HG03432 (cell line): ENCODE data around the gene RPL10.
A peak's percentile ranks its signal among the peaks of the same experiment; 100 is the strongest.

Source experiments
- ATAC-seq: cut with Tn5 transposase; IDR thresholded peaks from one replicate; pipeline ENCODE4 v1.9.1; 2021; ENCODE audit warnings: mild to moderate bottlenecking, moderate library complexity; ENCODE audit not compliant: unreplicated experiment

Gene RPL10

DNA sequence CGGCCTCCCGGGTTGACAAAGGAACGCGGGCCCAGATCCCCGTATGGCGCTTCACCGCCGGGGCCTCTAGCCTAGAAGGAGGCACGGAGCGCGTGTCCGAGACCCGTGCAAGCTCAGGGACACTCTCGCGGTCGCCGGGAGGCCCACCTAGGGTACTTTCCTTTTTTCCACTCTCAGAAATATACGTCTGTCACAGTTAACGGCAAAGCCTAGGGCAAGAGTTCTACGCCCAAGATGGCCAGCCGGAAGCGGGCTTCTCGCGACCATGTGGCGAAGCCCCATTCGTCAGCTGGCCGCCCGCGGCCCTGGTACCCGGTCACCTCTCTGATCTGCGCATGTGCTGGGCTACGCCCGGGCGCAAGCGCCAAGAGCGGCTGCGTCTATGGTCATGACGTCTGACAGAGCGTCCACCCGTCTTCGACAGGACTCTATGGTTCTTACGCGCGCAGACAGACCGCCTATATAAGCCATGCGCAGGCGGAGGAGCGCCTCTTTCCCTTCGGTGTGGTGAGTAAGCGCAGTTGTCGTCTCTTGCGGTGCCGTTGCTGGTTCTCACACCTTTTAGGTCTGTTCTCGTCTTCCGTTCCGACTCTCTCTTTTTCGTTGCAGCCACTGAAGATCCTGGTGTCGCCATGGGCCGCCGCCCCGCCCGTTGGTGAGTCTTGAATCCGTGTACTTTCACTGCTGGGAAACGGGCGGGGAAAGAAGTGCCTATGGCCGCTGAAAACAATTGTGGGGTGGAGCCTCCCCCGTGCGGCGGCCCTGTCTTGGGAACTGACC lies at the start of gene RPL10:
RPL10 (plus strand) TSS at position 490 of the 780 bp plus-strand sequence; CDS start at position 633, 143 bp downstream.
- peak; percentile 84 for ATAC-seq

- ATAC-seq: no peak
Measured at GRCh38 chrX:154348646-154349358, 49.4 kb upstream of the RPL10 start.

GRCh38 chrX:154349359-154349935 lies 48.7 kb upstream of the RPL10 start:
- no peak for ATAC-seq

- ATAC-seq: no peak
Measured at GRCh38 chrX:154349979-154350378, 48.2 kb upstream of the RPL10 start.

- no peak for ATAC-seq
Measured at GRCh38 chrX:154350429-154351182, 47.6 kb upstream of the RPL10 start.

- no peak for ATAC-seq
Measured at GRCh38 chrX:154351183-154352011, 46.8 kb upstream of the RPL10 start.

DNA sequence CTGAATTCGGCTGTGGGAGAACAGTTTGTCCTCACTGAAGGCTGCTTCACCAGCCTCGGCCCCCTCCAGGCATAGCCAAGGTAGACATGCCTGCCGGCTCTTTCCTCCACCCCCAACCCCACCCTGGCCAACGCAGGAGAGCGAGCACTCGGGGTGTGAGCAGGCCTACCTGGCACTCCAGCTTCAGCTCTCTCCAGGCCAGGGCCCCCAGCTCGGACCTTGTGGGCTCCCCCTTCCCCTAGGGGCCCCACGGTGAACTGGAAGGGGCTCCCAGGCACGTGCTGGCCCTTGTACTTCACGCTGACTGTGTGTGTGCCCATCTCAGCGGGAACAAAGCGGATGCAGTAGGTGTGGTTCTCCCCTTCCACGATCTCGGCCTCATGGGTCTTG lies 46.2 kb upstream of the RPL10 start:
- no peak for ATAC-seq

DNA sequence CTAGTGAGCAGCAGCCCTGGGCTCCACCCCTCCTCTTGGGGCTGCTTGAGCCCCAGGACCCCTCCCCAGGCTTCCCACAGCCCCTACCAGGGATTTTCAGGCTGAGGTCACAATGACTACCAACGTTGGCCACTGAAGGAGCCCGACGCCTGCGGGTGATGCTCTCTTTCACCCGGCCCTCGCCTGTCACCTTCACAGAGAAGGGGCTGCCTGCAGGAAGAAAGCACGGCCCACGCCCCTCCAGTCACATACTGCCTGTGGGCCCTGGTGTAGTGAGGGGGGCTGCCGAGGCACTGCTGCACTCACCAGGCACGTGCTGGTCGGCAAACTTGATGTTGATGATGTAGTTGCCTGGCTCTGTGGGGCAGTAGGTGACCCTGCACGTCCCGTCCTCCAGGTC lies 45.7 kb upstream of the RPL10 start:
- ATAC-seq: no peak

DNA sequence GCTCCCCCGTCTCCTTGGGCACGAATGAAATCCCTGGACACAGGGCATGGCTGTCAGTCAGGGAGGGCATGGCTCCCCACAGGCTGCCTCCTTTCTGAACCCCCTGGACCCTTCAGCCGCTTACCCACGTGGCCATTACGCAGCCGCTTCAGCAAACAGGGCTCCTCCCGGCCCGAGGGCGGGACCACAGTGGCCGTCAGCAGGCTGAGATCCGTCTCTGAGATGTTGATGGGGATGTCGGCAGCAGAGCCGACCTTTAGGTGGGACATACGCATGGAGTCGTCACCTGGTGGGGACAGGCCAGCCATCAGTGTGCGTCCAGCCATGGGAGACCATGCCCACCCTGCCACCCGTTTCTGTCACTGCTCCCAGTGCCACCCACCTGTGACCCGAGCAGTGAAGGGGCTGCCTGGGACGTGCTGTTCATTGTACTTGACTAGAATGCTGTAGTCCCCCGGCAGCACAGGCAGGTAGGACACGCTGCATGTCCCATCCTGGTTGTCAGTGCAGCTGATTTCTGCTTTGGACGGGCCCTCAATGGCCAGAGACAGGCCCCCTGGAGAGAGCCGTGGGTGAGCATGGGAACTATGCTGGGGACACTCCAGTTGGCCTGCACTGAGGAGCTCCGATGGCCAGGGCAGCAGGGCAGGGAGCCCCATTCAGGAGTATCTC lies 44.9 kb upstream of the RPL10 start:
- no peak for ATAC-seq

DNA sequence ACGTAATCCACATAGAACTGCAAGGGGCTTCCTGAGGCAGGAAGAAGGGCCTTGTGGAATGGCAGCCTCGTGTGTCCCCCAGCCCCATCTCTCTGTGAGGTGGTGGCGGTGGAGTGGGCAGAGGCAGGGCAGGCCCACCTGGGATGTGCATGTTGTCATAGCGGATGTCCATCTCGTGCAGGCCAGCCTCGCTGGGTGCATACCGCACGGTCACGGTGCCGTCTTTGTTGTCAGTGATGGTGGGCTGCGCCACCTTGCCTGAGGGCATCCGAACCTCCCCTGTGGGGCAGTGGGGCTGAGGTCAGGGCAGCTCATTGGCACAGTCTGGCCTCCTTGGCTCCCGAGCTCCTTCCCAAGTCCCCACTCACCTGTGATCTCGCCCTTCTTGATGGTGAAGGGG lies 44.2 kb upstream of the RPL10 start:
- ATAC-seq: no peak

DNA sequence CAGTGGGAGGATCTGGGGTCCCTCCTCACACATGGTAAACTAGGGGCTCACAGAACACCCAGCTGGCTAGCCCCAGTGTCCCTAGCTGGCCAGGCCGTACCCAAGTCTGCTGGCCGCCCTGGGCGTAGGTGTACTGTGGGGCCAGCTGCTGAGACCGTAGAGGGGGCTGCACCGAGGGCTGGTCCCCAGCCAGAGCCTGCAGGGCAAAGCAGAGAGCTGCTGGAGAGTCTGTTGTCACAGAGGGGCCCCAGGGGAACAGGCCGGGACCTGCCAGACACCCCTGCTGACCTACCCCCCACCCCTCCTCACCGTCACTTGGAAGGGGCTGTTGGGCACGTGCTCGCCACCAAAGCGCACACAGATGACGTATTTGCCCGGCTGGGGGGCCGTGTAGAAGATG lies 43.7 kb upstream of the RPL10 start:
- no peak for ATAC-seq

GRCh38 chrX:154355094-154355775 lies 42.9 kb upstream of the RPL10 start:
- ATAC-seq: no peak

DNA sequence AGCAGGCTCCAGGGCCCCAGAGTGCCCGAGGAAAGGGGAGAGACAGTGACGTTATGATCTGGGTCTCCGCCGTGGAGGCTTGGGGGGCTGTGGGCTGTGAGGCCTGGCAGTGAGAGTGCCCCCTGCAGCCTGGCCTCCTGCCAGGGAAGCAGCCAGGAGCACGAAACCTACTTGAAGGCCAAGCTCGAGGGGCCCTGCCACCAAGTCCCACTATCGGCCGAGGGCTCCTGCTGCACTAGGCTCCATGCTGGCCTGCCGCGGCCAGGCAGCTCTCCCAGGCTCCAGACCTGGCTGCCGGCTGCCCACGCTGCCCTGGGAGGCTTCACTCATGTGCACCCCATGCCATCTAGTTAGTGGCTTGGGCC lies 42.4 kb upstream of the RPL10 start:
- ATAC-seq: no peak

DNA sequence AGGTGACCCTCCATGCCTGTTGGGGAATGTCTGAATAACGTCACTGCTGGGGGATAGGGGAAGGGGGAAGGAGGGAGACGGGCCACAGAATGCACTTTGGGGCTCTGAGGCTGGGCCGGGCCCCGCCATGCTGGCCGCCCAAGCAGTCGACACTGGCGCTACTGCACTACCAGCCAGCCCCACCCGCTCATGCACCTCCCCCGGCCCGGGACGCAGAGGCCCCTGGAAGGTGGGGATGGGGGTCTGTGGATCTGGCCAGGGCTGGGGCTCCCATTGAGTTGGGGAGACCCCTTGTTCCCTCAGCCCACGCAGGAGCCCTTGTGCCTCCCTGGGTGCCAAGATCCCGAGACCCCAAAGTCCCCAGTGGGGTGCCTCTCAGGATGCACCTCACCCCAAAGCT lies 41.6 kb upstream of the RPL10 start:
- ATAC-seq: no peak

GRCh38 chrX:154357205-154357604 lies 41.0 kb upstream of the RPL10 start:
- ATAC-seq: no peak

DNA sequence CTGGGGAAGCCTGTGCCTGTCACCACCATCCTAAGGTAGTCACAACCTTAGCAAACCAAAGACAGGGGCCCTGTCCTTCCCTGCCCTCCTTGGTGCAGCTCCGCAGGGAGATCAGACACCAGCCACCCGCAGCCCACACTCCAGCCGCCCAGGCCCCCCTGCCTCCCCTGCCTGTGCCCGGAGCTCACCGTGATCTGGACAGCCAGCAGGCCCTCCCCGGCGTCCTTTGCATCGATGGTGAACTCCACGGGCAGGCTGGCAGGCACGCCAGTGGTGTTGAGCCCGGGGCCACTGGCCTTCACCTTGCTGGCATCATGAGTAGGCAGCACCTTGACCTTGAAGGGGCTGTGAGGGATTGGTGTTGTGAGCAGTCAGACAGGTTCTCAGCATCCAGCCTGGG lies 40.2 kb upstream of the RPL10 start:
- ATAC-seq: no peak

- ATAC-seq: no peak
Measured at GRCh38 chrX:154358829-154359228, 39.3 kb upstream of the RPL10 start.

- no peak for ATAC-seq
Measured at GRCh38 chrX:154359362-154360154, 38.6 kb upstream of the RPL10 start.
